GM12878 (cell line): ENCODE results near the gene TES. TPM values are rescaled to one million over a fixed set of nuclear protein-coding genes. Genes with fewer than 3 reads are reported as not detected.

Source experiments
- ATAC-seq: fragments of 200-7000 bp; cut with Tn5 transposase; 3 replicates; pipeline ENCODE4 v1.9.1; 2020; ENCODE audit warnings: mild to moderate bottlenecking, moderate library complexity
- BruUV-seq: library from RNA; stranded (reverse); fragments of 400-500 nt; replicated peaks from 2 replicates; lab custom pipeline; 2021; lab: Mats Ljungman, UMichigan
- CTCF ChIA-PET: fragments of 300-600 bp; sonication (Branson Sonifier 250); formaldehyde crosslinking; extraction: SDS; loops from one replicate; lab custom pipeline; 2021; ENCODE audit warnings: inconsistent platforms; lab: Yijun Ruan, JAX
- POLR2A ChIA-PET: fragments of 350-600 bp; formaldehyde crosslinking; extraction: SDS; loops from one replicate; lab custom pipeline; 2021; ENCODE audit warnings: inconsistent platforms; lab: Charles Lee
- RAD21 ChIA-PET: fragments of 300-600 bp; sonication (Branson Sonifier 250); formaldehyde crosslinking; loops from one replicate; lab custom pipeline; 2023; ENCODE audit warnings: antibody characterized with exemption; ENCODE audit not compliant: unreplicated experiment; lab: Charles Lee
- SMC1A ChIA-PET: fragments of 300-600 bp; sonication (Branson Sonifier 250); formaldehyde crosslinking; loops from one replicate; lab custom pipeline; 2023; ENCODE audit not compliant: unreplicated experiment, uncharacterized antibody; lab: Charles Lee
- DNase-seq: peaks from one replicate; pipeline ENCODE4 v3.0.0-alpha.2; 2011; ENCODE audit warnings: low read depth, low spot score
- FAIRE-seq: peaks from 3 replicates; lab custom pipeline; 2011; peaks lifted over from hg19 to GRCh38; lab: Jason Lieb, UNC
- H2AFZ ChIP-seq: 2 replicates; pipeline ENCODE4 v1.6.0; 2011; ENCODE audit warnings: low read depth, low read length, control low read depth; ENCODE audit not compliant: control insufficient read depth
- H3K27ac ChIP-seq: 2 replicates; pipeline ENCODE4 v1.5.1; 2011; ENCODE audit warnings: control low read depth; ENCODE audit not compliant: control insufficient read depth, insufficient read depth
- H3K27me3 ChIP-seq, 2 experiments: replicated peaks in 1 of 2; 2 replicates each; pipeline versions ENCODE4 v1.6.0 to v1.6.1; 2011; ENCODE audit warnings: low read length in 1 of 2; ENCODE audit not compliant: control insufficient read depth in 2 of 2, insufficient read depth in 2 of 2
- H3K36me3 ChIP-seq, 2 experiments: 2 replicates each; pipeline ENCODE4 v1.5.1; 2011; ENCODE audit warnings: low read length in 1 of 2; ENCODE audit not compliant: control insufficient read depth in 2 of 2, insufficient read depth in 2 of 2
- H3K4me1 ChIP-seq: 2 replicates; pipeline ENCODE4 v1.6.1; 2011; ENCODE audit warnings: mild to moderate bottlenecking, low read length, moderate library complexity, mixed read lengths; ENCODE audit not compliant: control insufficient read depth, insufficient read depth
- H3K4me2 ChIP-seq: 2 replicates; pipeline ENCODE4 v1.6.0; 2011; ENCODE audit warnings: control low read depth; ENCODE audit not compliant: control insufficient read depth, insufficient read depth
- H3K4me3 ChIP-seq: fragments of 200-600 bp; sonication (generic); 2 replicates; pipeline ENCODE4 v1.5.1; 2016
- H3K79me2 ChIP-seq: 2 replicates; pipeline ENCODE4 v1.6.0; 2011; ENCODE audit warnings: low read length; ENCODE audit not compliant: control insufficient read depth, insufficient read depth
- H3K9ac ChIP-seq: 2 replicates; pipeline ENCODE4 v1.8.0; 2011; ENCODE audit warnings: low read length, control low read depth, mixed read lengths; ENCODE audit not compliant: control insufficient read depth, insufficient read depth
- H3K9me3 ChIP-seq: replicated peaks from 3 replicates; pipeline ENCODE4 v1.5.1; 2011; ENCODE audit warnings: mild to moderate bottlenecking, low read length; ENCODE audit not compliant: control insufficient read depth, insufficient read depth
- H4K20me1 ChIP-seq: 2 replicates; pipeline ENCODE4 v1.6.0; 2011; ENCODE audit not compliant: control insufficient read depth, insufficient read depth
- CUX1 ChIP-seq: IDR thresholded peaks from 2 replicates; pipeline ENCODE4 v1.6.1; 2012; ENCODE audit warnings: improper control_type of control experiment, low read depth, low read length; ENCODE audit not compliant: insufficient replicate concordance
- DPF2 ChIP-seq: fragments of 450-650 bp; IDR thresholded peaks from 2 replicates; pipeline ENCODE4 v1.6.1; 2017; ENCODE audit warnings: mild to moderate bottlenecking
- EZH2 ChIP-seq: IDR thresholded peaks from 2 replicates; pipeline ENCODE4 v1.6.1; 2012; ENCODE audit warnings: low read depth, mild to moderate bottlenecking, control low read depth, inconsistent platforms, low read length, borderline replicate concordance; ENCODE audit not compliant: control insufficient read depth
- FOXK2 ChIP-seq: fragments of 450-650 bp; IDR thresholded peaks from 2 replicates; pipeline ENCODE4 v1.6.1; 2017; ENCODE audit warnings: mild to moderate bottlenecking, moderate library complexity
- NFIC ChIP-seq: IDR thresholded peaks from 2 replicates; pipeline ENCODE4 v1.6.1; 2012; ENCODE audit warnings: low read depth, mild to moderate bottlenecking, inconsistent platforms, low read length, moderate library complexity
- NFYA ChIP-seq: IDR thresholded peaks from 2 replicates; pipeline ENCODE4 v1.6.1; 2011; ENCODE audit warnings: low read depth, mild to moderate bottlenecking, low read length, improper control_type of control experiment, borderline replicate concordance
- NR2C1 ChIP-seq: fragments of 450-650 bp; IDR thresholded peaks from 2 replicates; pipeline ENCODE4 v1.6.1; 2017; ENCODE audit warnings: antibody characterized with exemption, mild to moderate bottlenecking, moderate library complexity
- NR2C2 ChIP-seq: IDR thresholded peaks from 2 replicates; pipeline ENCODE4 v1.6.1; 2011; ENCODE audit warnings: borderline replicate concordance, low read depth; ENCODE audit not compliant: control insufficient read depth, insufficient read length
- PAX8 ChIP-seq: fragments of 450-650 bp; IDR thresholded peaks from 2 replicates; pipeline ENCODE4 v1.6.1; 2017; ENCODE audit warnings: mild to moderate bottlenecking, moderate library complexity
- RBBP5 ChIP-seq: fragments of 200-600 bp; sonication (generic); conservative IDR thresholded peaks from 2 replicates; pipeline ENCODE4 v1.6.1; 2016
- RELB ChIP-seq: fragments of 450-650 bp; IDR thresholded peaks from 2 replicates; pipeline ENCODE4 v1.6.1; 2017; ENCODE audit warnings: low read depth, mild to moderate bottlenecking, moderate library complexity
- RFX5 ChIP-seq: IDR thresholded peaks from 2 replicates; pipeline ENCODE4 v1.6.1; 2011; ENCODE audit warnings: low read depth, low read length, improper control_type of control experiment
- SIX5 ChIP-seq: IDR thresholded peaks from 2 replicates; pipeline ENCODE4 v1.6.1; 2011; ENCODE audit warnings: mild to moderate bottlenecking, low read depth, low read length, moderate library complexity; ENCODE audit not compliant: severe bottlenecking
- SMAD1 ChIP-seq: fragments of 450-650 bp; IDR thresholded peaks from 2 replicates; pipeline ENCODE4 v1.6.1; 2018; ENCODE audit warnings: mild to moderate bottlenecking, low read depth; ENCODE audit not compliant: partially characterized antibody
- WGBS: methylation state at CpG from one replicate; pipeline ENCODE4 v1.1.6; 2016; ENCODE audit warnings: low lambda C conversion rate; ENCODE audit not compliant: insufficient replicate concordance, insufficient coverage; ENCODE audit errors: missing lambda C conversion rate; 5-methylcytosine and 5-hydroxymethylcytosine counted together
- in situ Hi-C: fragments of 300-500 bp; cut with MboI; formaldehyde crosslinking; loops from 9 replicates; pipeline ENCODE4 v1.14.3; 2018; ENCODE audit warnings: mixed read lengths
- intact Hi-C: fragments of 100-400 bp; cut with micrococcal nuclease; formaldehyde crosslinking; loops from one replicate; pipeline ENCODE4 v1.14.2; 2022; ENCODE audit not compliant: unreplicated experiment
- polyA plus RNA-seq, 11 experiments: library from polyadenylated mRNA; depleted of rRNA in 4 of 11; unstranded in 6 of 11; stranded (reverse) in 5 of 11; fragments of >200 nt; fragmentation: Nextera tagmentation in 4 of 11; fragmentation: Illumina TruSeq in 1 of 11; extraction: Ambion mirVana in 4 of 11; extraction: Trizol in 1 of 11; gene quantifications; 1 replicate in 1 of 11; 2 replicates in 10 of 11; pipeline versions ENCODE4 v1.2.1 to v1.2.3, GENCODE V29; 2011 to 2016; ENCODE audit warnings: inconsistent platforms in 2 of 11, missing spikeins in 2 of 11, low read depth in 1 of 11
- total RNA-seq, 4 experiments: library from RNA; depleted of rRNA in 3 of 4; stranded (reverse); fragments of >200 nt in 3 of 4; fragmentation: Illumina TruSeq in 1 of 4; extraction: Trizol in 1 of 4; gene quantifications; 2 replicates each; pipeline versions ENCODE4 v1.2.1 to v1.2.3, GENCODE V29; 2013 to 2021
- TF ChIP-seq, protein P1 (sequence below): fragments of 450-650 bp; IDR thresholded peaks from 2 replicates; pipeline ENCODE4 v1.6.1; 2016; ENCODE audit warnings: mild to moderate bottlenecking
- TF ChIP-seq, protein P2 (sequence below): IDR thresholded peaks from 2 replicates; pipeline ENCODE4 v1.6.1; 2011; ENCODE audit warnings: borderline replicate concordance, low read depth, mild to moderate bottlenecking, moderate library complexity, mixed read lengths, low read length; ENCODE audit not compliant: insufficient read depth; ENCODE audit errors: extremely low read length

Gene TES
- total and polyA plus RNA-seq, 10 of the 15 experiments (the other 5 are each of a cell fraction or from before 2014, with no cell fraction given): 31.2 to 77.5 (median 59.2) TPM

- Histone ChIP-seq H3K9ac (no peak overlapping the region), H3K4me1 (no peaks in the 10 kb centered on the region), H3K27me3 (peaks cover 0 to 4% of the 10 kb centered on the region in 2 experiments; a peak in 1 of 4 replicates), H2AFZ (no peak overlapping the region), H3K4me3 (no peak overlapping the region), H3K79me2 (no peaks in the 10 kb centered on the region), H3K9me3 (peaks cover 6% of the 10 kb centered on the region), H3K4me2 (no peak overlapping the region), H3K27ac (no peak overlapping the region), H4K20me1 (no peaks in the 10 kb centered on the region), H3K36me3 (no peaks in the 10 kb centered on the region)
- ATAC-seq (no peak), FAIRE-seq (no peak), DNase-seq (no peak)
- 27% methylated on average over 1 of the region's 1 CpG for WGBS
- BruUV-seq: no TSS peak
- CTCF ChIA-PET: interaction anchor here (1.0 to 1.5 kb wide), 4 partner anchors 45 to 614 kb away, joined by 3 to 5 read pairs (median 4); no protein-coding TSS in a partner anchor
- SMC1A ChIA-PET: interaction anchor here (1.2 to 1.8 kb wide), 2 partner anchors 11 to 48 kb away, joined by 3 to 5 read pairs; no protein-coding TSS in a partner anchor
- in situ Hi-C loops (no loop called here), intact Hi-C loops (no loop called here)
- POLR2A ChIA-PET: no interaction called here
- RAD21 ChIA-PET: no interaction called here
- TF ChIP-seq, protein P1, sequence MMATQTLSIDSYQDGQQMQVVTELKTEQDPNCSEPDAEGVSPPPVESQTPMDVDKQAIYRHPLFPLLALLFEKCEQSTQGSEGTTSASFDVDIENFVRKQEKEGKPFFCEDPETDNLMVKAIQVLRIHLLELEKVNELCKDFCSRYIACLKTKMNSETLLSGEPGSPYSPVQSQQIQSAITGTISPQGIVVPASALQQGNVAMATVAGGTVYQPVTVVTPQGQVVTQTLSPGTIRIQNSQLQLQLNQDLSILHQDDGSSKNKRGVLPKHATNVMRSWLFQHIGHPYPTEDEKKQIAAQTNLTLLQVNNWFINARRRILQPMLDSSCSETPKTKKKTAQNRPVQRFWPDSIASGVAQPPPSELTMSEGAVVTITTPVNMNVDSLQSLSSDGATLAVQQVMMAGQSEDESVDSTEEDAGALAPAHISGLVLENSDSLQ: no peak
- TF ChIP-seq NR2C2 (no peak), DPF2 (no peak), NR2C1 (no peak), NFIC (no peak), SMAD1 (no peak), RFX5 (no peak), SIX5 (no peak), EZH2 (no peak), RBBP5 (no peak), CUX1 (no peak), PAX8 (no peak), NFYA (no peak), FOXK2 (no peak), RELB (no peak)
- TF ChIP-seq, protein P2, sequence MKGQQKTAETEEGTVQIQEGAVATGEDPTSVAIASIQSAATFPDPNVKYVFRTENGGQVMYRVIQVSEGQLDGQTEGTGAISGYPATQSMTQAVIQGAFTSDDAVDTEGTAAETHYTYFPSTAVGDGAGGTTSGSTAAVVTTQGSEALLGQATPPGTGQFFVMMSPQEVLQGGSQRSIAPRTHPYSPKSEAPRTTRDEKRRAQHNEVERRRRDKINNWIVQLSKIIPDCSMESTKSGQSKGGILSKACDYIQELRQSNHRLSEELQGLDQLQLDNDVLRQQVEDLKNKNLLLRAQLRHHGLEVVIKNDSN: no peak
These were observed 22.9 kb upstream of the TES start for GRCh38 chr7:116187400-116187799.
